HG02938 (cell line): ENCODE results near the gene CHD1L.
A peak's percentile ranks its signal among the peaks of the same experiment; 100 is the strongest.
"Not testable (repeated sequence)": the region's sequence is repeated elsewhere in the genome, so short reads cannot be mapped to it uniquely, and the experiment has no call there.

Experiments used
- ATAC-seq: cut with Tn5 transposase; IDR thresholded peaks from one replicate; pipeline ENCODE4 v1.9.1; 2021; ENCODE audit warnings: mild to moderate bottlenecking, moderate library complexity; ENCODE audit not compliant: unreplicated experiment

CHD1L gene

GRCh38 chr1:147242449-147243227, at the start of gene CHD1L:
Gene CHD1L, plus strand, starts transcription at chr1:147242684. Its CDS starts 20 bp downstream, at chr1:147242704.
- ATAC-seq: peak; percentile 81

GRCh38 chr1:147197324-147197723, 45.2 kb upstream of the CHD1L start:
- ATAC-seq: not testable (repeated sequence)

- no peak for ATAC-seq
Observed at GRCh38 chr1:147201276-147201675, 41.2 kb upstream of the CHD1L start.

- ATAC-seq: no peak
Observed at GRCh38 chr1:147201786-147202185, 40.7 kb upstream of the CHD1L start.

- ATAC-seq: no peak
Observed at GRCh38 chr1:147202576-147202975, 39.9 kb upstream of the CHD1L start.

- no peak for ATAC-seq
Observed at GRCh38 chr1:147204080-147204479, 38.4 kb upstream of the CHD1L start.

- no peak for ATAC-seq
Observed at GRCh38 chr1:147207192-147207591, 35.3 kb upstream of the CHD1L start.

- ATAC-seq: no peak
Observed at GRCh38 chr1:147208619-147209018, 33.9 kb upstream of the CHD1L start.

- ATAC-seq: no peak
Observed at GRCh38 chr1:147209825-147210821, 32.4 kb upstream of the CHD1L start.

GRCh38 chr1:147210987-147211386, 31.5 kb upstream of the CHD1L start:
- ATAC-seq: no peak

GRCh38 chr1:147211577-147211976, 30.9 kb upstream of the CHD1L start:
- no peak for ATAC-seq

GRCh38 chr1:147213271-147213670, 29.2 kb upstream of the CHD1L start:
- ATAC-seq: no peak

- no peak for ATAC-seq
Observed at GRCh38 chr1:147214325-147214724, 28.2 kb upstream of the CHD1L start.

GRCh38 chr1:147214842-147215539, 27.5 kb upstream of the CHD1L start:
- no peak for ATAC-seq

GRCh38 chr1:147215540-147215916, 27.0 kb upstream of the CHD1L start:
- no peak for ATAC-seq

- ATAC-seq: no peak
Observed at GRCh38 chr1:147216124-147216523, 26.4 kb upstream of the CHD1L start.

- no peak for ATAC-seq
Observed at GRCh38 chr1:147217141-147217540, 25.3 kb upstream of the CHD1L start.

GRCh38 chr1:147218606-147219005, 23.9 kb upstream of the CHD1L start:
- no peak for ATAC-seq

GRCh38 chr1:147223740-147224615, 18.5 kb upstream of the CHD1L start:
- no peak for ATAC-seq

- ATAC-seq: peak; percentile 93
Observed at GRCh38 chr1:147225193-147225730, 17.2 kb upstream of the CHD1L start, which contains the start of gene FMO5. Gene FMO5, minus strand, starts transcription at chr1:147225339. Its CDS starts 310 bp downstream, at chr1:147225029.
